Measurements from ENCODE around the gene ADGRG3.

ADGRG3 gene

DNA sequence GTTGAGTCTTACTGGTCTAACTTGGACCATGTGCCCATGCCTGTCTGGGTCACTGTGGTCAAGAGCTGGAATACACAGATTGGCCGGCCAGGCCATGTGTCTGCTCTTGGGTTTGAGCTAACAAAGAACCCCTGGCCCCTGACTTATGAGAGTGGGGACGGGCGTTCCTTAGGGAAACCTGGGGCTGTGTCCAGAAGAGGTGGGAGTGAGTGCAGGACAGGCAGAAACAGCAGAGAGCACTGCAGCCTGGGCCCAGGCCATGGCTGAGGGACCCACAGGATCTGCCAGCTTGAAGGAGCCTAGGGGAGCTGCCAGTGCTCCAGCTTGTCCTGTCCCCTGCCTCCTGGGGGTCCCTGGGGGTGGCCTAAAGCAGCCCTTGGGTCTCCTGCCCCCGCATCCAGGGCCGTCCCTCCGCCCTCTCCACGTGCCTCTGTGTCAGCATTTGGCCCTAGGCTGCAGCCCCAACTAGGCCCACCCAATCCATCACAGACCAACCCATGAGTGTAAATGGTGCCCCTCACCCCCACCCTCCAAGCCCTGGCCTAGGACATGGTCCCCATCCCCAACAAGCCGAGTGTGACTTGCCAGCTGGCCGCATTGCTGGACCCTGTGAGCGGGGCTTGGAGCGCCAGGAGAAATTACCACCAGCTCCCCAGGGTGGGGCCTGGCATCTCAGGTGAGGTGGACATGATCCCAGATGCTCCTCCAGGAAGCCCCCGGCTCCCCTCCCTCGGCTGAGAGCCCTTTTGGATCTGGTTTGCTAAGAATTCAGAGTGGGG is 14.0 kb downstream of the ADGRG3 start:
- no peak for DNase-seq

DNA sequence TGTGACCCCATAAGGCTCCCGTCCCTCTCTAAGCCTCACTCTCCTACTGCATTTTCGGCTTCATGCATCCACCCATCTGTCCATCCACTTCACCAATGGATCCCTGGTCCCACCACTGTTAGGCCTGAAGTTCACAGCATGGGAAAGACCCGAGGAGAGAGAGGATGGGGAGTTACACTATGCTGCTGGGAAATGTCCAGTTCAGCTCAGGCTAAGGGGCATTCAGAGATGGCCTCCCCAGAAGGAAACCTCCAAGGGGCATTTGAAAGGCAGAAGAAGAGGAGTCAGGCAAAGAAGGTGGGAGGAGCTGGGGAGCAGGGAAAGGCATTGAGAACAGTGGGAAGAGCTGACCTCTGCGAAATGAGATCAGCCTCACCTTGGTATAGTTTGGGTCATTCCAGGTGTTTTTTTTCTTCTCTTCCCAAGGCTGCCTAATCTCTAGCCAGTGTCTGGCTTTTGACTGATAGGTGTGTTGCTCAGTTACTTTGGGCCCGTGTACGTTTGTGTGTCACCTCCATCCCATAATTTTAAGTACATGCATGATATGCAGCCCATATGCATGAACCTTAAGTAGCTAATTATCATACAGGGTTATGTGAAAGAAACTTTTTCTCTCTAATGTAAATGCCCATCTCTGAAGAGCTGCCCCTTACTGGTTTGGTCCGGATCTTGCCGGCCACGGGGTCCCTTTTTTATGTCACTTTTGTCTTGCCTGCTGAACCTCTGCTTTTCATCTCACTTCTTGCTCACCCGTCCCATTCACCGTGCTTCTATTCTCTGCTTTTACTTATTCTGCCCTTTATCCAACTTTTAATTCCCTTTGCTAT is 14.9 kb downstream of the ADGRG3 start:
- no peak for DNase-seq

DNA sequence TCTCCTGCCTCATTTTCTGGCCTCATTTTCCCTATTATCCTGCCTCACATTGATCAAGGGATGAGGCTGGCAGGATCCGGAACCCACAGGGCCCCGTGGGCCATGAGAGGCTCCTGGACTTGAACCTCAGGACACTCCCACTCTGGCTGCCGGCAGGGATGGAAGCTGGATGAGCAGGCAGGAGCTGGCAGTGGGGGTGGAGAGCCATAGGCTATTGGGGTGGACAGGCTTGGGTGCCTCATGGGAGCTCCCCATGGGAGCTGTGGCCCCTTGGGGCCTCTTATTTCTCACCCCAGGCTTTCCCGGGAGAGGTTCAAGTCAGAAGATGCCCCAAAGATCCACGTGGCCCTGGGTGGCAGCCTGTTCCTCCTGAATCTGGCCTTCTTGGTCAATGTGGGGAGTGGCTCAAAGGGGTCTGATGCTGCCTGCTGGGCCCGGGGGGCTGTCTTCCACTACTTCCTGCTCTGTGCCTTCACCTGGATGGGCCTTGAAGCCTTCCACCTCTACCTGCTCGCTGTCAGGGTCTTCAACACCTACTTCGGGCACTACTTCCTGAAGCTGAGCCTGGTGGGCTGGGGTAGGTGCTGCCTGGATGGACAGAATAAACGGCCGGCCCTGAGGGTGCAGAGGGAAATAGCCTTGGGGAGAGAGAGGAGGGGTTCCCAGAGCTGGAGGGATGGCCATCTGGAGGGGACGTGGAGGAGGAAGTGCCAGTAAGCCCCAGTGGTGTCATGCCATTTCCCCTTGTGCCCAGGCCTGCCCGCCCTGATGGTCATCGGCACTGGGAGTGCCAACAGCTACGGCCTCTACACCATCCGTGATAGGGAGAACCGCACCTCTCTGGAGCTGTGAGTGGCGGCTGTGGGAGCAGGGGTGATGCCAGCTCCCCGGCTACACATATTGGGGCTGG is 15.8 kb downstream of the ADGRG3 start:
- DNase-seq = no peak

DNA sequence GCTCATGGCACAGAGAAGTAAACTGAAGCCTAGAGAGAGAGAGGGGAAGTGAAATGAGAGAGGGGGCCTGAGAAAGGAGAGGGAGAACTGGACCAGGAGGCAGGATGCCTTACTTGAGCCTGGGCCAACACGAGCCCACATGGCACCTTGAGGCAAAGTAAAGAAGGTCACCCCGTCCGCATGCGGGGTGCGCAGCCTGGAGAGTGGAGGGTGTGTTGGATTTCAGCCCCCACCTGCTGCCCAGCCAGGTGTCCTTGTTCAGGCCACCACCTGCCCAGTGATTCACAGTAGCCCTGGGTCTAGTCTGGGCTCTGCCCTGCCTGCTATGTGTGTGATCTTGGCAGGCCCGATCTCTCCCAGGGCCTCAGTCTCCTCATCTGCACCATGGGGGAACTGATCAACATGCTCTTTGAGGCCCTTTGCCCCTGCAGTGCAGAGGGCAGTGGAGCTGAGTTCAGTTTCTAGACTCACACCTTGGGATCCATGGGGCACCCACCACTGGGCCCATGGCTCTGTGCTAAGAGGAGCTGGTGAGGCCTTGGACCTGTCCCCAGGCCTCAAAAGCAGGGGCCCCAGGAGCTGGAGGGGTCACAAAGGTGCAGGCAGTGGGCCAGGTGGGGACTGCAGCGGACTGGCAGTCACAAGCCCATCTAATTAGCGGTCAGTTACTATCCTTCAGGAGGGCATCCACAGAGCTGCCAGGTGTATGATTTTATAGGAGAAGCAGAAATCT is 16.7 kb downstream of the ADGRG3 start:
- no peak for DNase-seq

DNA sequence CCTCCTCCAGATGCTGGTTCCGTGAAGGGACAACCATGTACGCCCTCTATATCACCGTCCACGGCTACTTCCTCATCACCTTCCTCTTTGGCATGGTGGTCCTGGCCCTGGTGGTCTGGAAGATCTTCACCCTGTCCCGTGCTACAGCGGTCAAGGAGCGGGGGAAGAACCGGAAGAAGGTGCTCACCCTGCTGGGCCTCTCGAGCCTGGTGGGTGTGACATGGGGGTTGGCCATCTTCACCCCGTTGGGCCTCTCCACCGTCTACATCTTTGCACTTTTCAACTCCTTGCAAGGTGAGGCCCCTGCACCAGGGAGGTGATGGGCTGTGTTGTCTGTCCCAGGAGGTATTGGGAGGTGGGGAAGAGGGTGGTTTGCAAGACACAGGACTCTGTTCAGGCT is 17.5 kb downstream of the ADGRG3 start:
- no peak for DNase-seq

DNA sequence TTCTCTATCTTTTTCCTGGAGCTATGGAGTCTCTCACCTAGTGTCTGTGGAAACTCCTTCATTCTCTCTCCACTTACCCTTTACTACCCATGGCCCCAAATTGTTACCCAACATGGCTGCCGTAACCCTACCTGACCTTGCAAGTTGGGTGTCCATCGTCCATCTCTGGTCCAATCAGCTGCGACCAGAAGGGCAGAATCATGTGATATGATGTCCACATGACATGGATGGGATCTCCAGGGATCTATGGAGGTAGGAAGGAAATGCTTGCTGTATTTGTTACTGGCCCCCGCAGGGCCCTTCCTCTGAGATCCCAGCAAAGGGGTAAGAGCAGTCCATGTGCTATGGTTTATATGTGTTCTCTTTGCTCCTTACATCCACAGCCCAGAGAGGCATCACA is 18.5 kb downstream of the ADGRG3 start:
- DNase-seq = no peak

DNA sequence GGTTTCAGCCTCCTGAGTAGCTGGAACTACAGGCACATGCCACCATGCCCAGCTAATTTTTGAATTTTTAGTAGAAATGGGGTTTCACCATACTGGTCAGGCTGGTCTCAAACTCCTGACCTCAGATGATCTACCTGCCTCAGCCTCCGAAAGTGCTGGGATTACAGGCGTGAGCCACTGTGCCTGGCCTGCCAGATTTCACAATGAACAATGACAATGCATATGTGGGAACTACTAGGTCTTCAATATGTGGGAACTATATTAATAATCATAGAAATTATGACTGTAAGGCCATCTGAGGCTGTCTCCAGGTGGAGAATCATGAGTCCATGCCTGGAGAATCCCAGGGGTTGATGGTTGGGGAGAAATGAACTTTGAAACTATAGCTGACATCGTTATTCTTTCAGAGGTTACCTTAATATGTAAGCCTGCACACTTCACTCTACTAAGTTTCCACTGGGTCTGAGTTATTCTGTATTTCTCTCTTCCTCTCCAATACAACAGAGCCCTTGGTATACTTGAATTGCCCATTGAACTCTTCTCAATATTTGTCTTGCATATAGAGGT is 19.3 kb downstream of the ADGRG3 start:
- DNase-seq = no peak

- DNase-seq = no peak
These were observed 20.4 kb downstream of the ADGRG3 start for GRCh38 chr16:57688487-57688986.

DNA sequence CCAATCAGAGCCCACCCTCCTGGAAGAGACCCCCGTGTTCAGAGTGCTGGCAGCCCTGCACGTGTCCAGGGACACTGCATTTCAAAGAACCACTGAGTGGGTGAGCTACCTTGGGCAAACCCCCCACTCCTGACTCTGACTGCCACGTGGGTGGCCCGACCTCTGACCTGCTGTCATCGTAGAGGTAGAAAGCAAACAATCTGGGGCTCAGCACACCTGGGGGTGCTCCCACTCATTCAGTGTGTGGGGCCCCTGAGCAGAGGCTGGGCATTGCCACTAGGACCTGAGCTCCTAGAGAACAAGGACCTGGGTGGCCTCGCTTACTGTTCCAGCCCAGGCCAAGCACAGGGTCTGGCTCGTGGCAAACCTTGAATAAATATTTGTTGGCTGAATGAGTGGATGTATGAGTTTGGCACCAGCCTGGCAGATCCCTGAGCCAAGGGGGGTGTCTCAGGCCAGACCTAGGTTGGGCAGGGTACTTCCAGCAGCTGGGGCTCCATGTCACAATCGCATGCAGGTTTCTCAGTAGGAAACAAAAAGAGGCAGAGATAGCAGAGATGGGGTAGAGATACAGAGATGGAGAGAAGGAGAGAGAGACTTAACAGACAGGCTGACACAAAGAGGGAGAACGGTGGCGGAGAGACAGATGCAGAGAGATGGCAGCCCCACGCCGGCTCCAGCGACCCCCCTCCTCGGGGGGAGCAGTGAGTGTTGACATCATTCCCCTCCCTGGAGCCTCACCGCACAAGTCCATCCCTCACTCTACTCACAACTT is 21.1 kb downstream of the ADGRG3 start:
- DNase-seq = no peak

DNA sequence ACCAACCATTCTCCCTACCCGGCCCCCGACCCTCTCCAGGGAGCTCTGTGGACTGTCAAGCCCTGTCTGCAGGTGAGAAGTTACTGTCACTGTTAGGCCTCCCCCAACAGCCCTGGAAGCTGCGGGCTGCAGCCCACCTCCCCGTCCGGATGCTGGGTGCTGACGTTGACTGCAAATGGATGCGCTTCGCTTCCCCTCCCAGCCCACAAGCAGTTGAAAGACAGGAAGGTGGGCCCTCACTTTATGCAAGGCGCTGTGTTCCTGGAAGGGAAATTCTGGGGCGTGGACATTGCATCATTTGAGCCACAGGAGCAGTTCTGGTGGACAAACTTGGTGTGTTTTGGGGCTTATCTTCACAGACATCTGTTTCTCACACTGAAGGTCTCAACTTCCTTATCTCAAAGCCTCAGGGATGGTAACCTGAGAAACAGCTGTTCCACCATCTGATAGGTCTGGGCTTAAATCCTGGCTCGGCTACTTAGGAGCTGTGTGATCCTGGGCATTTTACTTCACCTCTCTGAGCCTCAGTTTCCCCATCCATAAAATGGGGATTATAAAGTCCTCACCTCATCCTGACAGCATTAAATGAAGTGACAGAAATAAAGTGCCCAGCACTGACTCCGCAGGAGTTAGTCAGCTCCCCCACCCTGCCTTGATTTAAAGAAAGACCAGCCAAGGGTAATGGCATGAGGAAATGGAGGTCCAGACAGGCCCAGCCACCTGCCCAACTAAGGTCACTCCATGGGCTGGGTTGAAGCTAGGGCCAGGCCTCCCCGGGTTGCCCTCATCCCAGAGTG is 21.9 kb downstream of the ADGRG3 start:
- peak in 2 of 5 experiments; percentile 71 to 75 for DNase-seq

DNA sequence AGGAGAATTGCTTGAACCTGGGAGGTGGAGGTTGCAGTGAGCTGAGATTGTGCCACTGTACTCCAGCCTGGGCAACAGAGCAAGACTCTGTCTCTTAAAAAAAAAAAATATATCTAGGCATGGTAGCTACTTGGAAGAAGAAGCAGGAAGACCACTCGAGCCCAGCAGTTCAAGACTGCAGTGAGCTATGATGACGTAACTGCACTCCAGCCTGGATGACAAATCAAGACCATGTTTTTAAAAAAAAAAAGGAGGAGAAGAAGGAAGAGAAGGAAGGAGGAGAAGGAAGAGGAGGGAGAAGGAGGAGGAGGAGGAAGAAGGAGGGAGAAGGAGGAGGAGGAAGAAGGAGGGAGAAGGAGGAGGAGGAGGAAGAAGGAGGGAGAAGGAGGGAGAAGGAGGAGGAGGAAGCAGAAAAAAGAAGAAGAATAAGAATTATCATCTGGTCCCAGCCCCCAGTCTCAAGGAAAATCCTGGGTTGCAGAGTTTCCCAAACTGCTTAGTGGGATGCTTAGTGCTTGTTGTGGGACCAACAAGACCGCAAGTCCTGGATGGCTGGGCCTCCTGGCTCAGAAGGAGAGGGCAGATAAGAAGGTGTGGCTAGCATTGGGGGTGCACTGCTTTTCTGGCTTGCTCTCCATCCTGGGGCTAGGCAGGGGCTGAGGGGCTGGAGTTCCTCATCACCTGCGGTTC is 22.8 kb downstream of the ADGRG3 start:
- DNase-seq = no peak

DNA sequence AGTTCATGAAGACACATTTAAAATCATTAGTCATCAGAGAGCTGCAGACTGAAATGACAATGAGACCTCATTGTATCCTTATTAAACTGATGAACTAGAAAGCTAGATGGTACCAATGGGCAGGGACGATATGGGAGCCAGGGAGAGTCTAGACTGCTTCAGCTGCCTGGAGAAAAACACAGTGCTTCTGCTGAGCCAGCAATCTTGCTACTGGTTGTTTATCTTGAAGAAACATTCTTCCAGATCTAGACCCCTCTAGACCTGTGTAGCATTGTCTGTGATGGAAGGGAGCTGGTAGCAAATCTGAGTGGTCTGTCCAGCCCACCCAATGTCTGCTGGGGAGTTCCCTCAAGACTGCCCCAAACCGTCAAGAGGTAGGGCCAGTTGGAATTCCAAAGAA is 24.5 kb downstream of the ADGRG3 start:
- no peak for DNase-seq

DNA sequence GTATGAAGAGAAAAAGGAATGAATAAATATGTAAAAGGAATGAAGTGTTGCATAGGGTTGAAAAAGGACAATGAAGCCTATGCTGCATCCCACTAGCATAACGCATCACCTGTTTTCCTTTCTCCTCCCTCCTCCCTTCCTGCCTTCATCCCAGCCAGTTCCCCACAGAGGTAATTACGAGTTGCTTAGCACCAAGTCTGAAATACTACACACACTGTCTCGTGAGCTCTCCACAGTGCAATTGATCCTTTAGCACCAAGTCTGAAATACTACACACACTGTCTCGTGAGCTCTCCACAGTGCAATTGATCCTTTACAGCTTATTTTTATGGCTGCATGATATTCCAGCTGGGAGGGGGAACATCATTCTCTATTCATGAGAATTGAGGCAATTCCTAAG is 25.4 kb downstream of the ADGRG3 start:
- DNase-seq = no peak

DNA sequence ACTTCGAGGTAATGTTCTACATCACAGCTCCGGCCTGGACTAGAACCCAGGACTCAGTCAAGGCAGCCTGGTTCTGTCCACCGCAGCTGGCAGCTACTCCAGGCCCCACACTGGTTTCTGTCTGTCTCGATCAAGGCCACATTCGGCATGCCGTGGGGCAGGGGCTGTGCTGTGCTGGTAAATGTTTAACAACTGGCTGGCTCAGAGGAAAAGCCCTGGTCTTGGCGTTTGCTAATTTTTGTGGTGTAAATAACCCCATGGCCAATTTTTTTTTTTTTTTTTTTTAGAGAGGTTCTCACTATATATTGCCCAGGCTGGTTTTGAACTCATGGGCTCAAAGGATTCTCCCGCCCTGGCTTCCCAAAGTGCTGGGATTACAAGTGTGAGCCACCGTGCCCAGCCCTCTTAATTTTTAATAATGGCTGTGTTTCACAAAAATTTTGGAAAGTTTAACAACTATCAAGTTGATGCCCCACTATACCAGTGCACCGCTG is 26.2 kb downstream of the ADGRG3 start:
- DNase-seq = no peak

DNA sequence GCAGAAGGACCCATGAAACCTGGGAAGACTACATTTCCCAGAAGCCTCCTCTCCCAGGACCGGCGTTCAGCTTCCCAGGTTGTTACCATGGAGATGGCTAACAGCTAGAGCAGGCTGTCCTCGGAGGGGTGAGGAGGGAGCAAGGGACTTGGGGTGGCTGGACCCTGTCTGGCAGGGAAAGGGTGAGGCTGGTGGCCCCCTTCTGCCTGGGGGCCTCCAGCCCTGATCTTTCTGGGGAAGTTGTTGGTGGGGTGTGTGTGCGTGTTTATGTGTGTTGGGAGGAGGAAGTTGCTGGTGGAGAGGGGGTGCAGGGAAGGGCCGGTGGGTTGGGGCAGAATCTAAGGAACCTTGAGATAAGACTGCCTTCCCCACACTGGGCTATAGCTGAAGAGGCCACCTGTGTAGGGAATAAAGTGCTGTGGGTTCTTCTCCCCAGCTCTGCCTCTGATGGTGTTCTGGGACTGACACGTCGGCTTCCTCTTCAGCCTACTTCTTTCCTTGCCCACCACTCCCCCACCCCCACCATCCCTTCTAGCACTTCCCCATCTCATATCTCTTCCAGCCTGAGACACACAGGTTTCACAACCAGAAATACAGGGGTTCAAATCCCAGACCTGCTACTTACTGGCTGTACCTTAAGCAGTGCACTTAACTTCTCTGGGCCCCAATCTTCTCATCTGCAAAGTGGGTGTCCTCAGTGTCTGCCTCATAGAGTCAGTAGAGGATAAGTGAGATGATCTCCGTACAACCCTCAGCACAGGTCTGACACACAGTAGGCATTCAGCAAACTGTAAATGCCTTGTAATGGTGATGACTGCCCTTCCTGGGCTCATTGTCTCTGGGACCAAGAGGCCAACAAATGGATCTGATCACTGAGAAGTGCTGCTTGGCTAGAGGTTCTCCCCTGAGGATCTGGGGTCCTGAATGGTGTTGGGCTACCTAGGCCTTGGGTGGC is 26.9 kb downstream of the ADGRG3 start, which contains the start of gene DRC7:
Gene DRC7 (plus strand): TSS at position 82 of the 955 bp plus-strand sequence. CDS start 3,144 bp downstream, outside the sequence.
- DNase-seq = peak in 1 of 5 experiments; percentile 35

DNA sequence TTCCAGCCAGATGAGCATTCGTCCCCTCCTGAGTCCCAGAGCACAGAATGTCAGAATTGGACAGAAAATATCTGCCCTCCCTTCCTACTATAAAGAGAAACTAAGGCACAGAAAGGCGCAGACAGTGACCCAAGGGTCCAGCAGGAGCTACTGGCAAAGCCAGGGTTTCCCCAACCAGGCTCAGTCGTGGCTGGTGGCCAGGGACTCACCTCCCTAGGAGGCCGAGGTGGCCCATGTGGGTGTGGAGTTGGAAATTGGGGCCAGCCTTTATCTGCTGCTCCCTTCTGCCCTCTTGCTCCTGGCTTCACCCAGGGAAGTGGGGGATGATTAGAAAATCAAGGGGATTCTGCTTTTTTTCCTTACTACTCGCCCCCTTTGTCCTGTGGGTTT is 27.6 kb downstream of the ADGRG3 start:
- DNase-seq = no peak

DNA sequence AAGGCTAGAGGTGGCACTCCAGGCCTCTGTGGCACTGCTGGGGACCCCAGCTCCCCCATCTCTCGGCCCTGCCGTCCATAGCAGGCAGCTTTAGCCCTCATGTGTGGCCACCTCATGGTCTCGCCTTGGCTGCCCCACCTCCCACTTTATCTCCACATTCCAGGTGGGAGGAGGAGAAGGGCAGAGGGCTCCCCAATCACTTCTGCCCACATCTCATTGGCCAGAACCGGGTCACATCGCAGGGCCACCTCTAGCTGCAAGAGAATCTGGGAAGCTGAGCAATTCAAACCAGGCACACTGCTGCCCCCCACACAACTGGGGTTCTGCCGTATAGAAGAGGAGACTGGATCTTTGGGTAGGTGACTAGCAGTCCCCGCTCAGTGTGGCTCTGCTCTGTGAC is 28.1 kb downstream of the ADGRG3 start:
- DNase-seq = no peak
